ENCODE data around the gene CFAP299.
"Not testable (repeated sequence)": the region's sequence is repeated elsewhere in the genome, so short reads cannot be mapped to it uniquely, and the experiment has no call there.

The CFAP299 gene

GRCh38 chr4:80307183-80307735 is 28.3 kb upstream of the CFAP299 start:
- no peak for DNase-seq (ENCODE audit: insufficient read length, low spot score)
- FAIRE-seq, result no peak
- TF ChIP-seq POLR2A (IDR thresholded peaks at IDR 0.05; ENCODE audit: low read depth, low read length) (no peak), PAX5 (IDR thresholded peaks at IDR 0.05; ENCODE audit: insufficient read depth, low read length, severe bottlenecking) (no peak), POU2F2 (IDR thresholded peaks at IDR 0.05; ENCODE audit: low read depth, low read length) (no peak), SPI1 (IDR thresholded peaks at IDR 0.05; ENCODE audit: low read depth, low read length) (no peak), TAF1 (IDR thresholded peaks at IDR 0.05; ENCODE audit: low read depth, low read length) (no peak), POLR2AphosphoS5 (IDR thresholded peaks at IDR 0.05; ENCODE audit: low read depth, low read length) (no peak)

- TF ChIP-seq POLR2AphosphoS5 (IDR thresholded peaks at IDR 0.05; ENCODE audit: low read depth, low read length), result no peak
- no peak for TF ChIP-seq POU2F2 (IDR thresholded peaks at IDR 0.05; ENCODE audit: low read depth, low read length)
- TF ChIP-seq POLR2A (IDR thresholded peaks at IDR 0.05; ENCODE audit: low read depth, low read length), result no peak
- no peak for TF ChIP-seq PAX5 (IDR thresholded peaks at IDR 0.05; ENCODE audit: insufficient read depth, low read length, severe bottlenecking)
- no peak for TF ChIP-seq TAF1 (IDR thresholded peaks at IDR 0.05; ENCODE audit: low read depth, low read length)
- no peak for TF ChIP-seq SPI1 (IDR thresholded peaks at IDR 0.05; ENCODE audit: low read depth, low read length)
- no peak for DNase-seq (ENCODE audit: insufficient read length, low spot score)
- FAIRE-seq, result no peak
These were observed 27.6 kb upstream of the CFAP299 start for GRCh38 chr4:80307774-80308465.

GRCh38 chr4:80308466-80308822 is 27.1 kb upstream of the CFAP299 start:
- no peak for DNase-seq (ENCODE audit: insufficient read length, low spot score)
- FAIRE-seq, result no peak
- TF ChIP-seq PAX5 (IDR thresholded peaks at IDR 0.05; ENCODE audit: insufficient read depth, low read length, severe bottlenecking) (no peak), POU2F2 (IDR thresholded peaks at IDR 0.05; ENCODE audit: low read depth, low read length) (no peak), SPI1 (IDR thresholded peaks at IDR 0.05; ENCODE audit: low read depth, low read length) (no peak)

GRCh38 chr4:80309294-80310004 is 26.1 kb upstream of the CFAP299 start:
- DNase-seq (ENCODE audit: insufficient read length, low spot score), result no peak
- no peak for FAIRE-seq
- TF ChIP-seq POLR2AphosphoS5 (IDR thresholded peaks at IDR 0.05; ENCODE audit: low read depth, low read length), result no peak
- TF ChIP-seq SPI1 (IDR thresholded peaks at IDR 0.05; ENCODE audit: low read depth, low read length), result no peak
- no peak for TF ChIP-seq PAX5 (IDR thresholded peaks at IDR 0.05; ENCODE audit: insufficient read depth, low read length, severe bottlenecking)
- TF ChIP-seq POU2F2 (IDR thresholded peaks at IDR 0.05; ENCODE audit: low read depth, low read length), result no peak
- no peak for TF ChIP-seq TAF1 (IDR thresholded peaks at IDR 0.05; ENCODE audit: low read depth, low read length)
- TF ChIP-seq POLR2A (IDR thresholded peaks at IDR 0.05; ENCODE audit: low read depth, low read length), result no peak

- TF ChIP-seq SPI1 (IDR thresholded peaks at IDR 0.05; ENCODE audit: low read depth, low read length), result no peak
- TF ChIP-seq TAF1 (IDR thresholded peaks at IDR 0.05; ENCODE audit: low read depth, low read length), result no peak
- TF ChIP-seq PAX5 (IDR thresholded peaks at IDR 0.05; ENCODE audit: insufficient read depth, low read length, severe bottlenecking), result no peak
- no peak for TF ChIP-seq POLR2AphosphoS5 (IDR thresholded peaks at IDR 0.05; ENCODE audit: low read depth, low read length)
- TF ChIP-seq POLR2A (IDR thresholded peaks at IDR 0.05; ENCODE audit: low read depth, low read length), result no peak
- TF ChIP-seq POU2F2 (IDR thresholded peaks at IDR 0.05; ENCODE audit: low read depth, low read length), result no peak
- FAIRE-seq, result no peak
- DNase-seq (ENCODE audit: insufficient read length, low spot score), result no peak
These were observed 24.4 kb upstream of the CFAP299 start for GRCh38 chr4:80311130-80311529.

- FAIRE-seq (no peak), DNase-seq (ENCODE audit: insufficient read length, low spot score) (no peak)
- TF ChIP-seq POLR2A (IDR thresholded peaks at IDR 0.05; ENCODE audit: low read depth, low read length), result no peak
- TF ChIP-seq SPI1 (IDR thresholded peaks at IDR 0.05; ENCODE audit: low read depth, low read length), result no peak
- no peak for TF ChIP-seq POLR2AphosphoS5 (IDR thresholded peaks at IDR 0.05; ENCODE audit: low read depth, low read length)
- no peak for TF ChIP-seq TAF1 (IDR thresholded peaks at IDR 0.05; ENCODE audit: low read depth, low read length)
- no peak for TF ChIP-seq PAX5 (IDR thresholded peaks at IDR 0.05; ENCODE audit: insufficient read depth, low read length, severe bottlenecking)
- TF ChIP-seq POU2F2 (IDR thresholded peaks at IDR 0.05; ENCODE audit: low read depth, low read length), result no peak
These were observed 23.4 kb upstream of the CFAP299 start for GRCh38 chr4:80312124-80312523.

GRCh38 chr4:80313627-80314026 is 21.9 kb upstream of the CFAP299 start:
- FAIRE-seq, result no peak
- TF ChIP-seq POLR2AphosphoS5 (IDR thresholded peaks at IDR 0.05; ENCODE audit: low read depth, low read length) (no peak), TAF1 (IDR thresholded peaks at IDR 0.05; ENCODE audit: low read depth, low read length) (no peak), SPI1 (IDR thresholded peaks at IDR 0.05; ENCODE audit: low read depth, low read length) (no peak), PAX5 (IDR thresholded peaks at IDR 0.05; ENCODE audit: insufficient read depth, low read length, severe bottlenecking) (no peak), POLR2A (IDR thresholded peaks at IDR 0.05; ENCODE audit: low read depth, low read length) (no peak), POU2F2 (IDR thresholded peaks at IDR 0.05; ENCODE audit: low read depth, low read length) (no peak)
- no peak for DNase-seq (ENCODE audit: insufficient read length, low spot score)

- not testable (repeated sequence) for FAIRE-seq; DNase-seq (ENCODE audit: insufficient read length, low spot score)
These were observed 19.7 kb upstream of the CFAP299 start for GRCh38 chr4:80315848-80316247.

GRCh38 chr4:80321341-80321740 is 14.2 kb upstream of the CFAP299 start:
- TF ChIP-seq POLR2AphosphoS5 (IDR thresholded peaks at IDR 0.05; ENCODE audit: low read depth, low read length) (no peak), PAX5 (IDR thresholded peaks at IDR 0.05; ENCODE audit: insufficient read depth, low read length, severe bottlenecking) (no peak), POLR2A (IDR thresholded peaks at IDR 0.05; ENCODE audit: low read depth, low read length) (no peak), TAF1 (IDR thresholded peaks at IDR 0.05; ENCODE audit: low read depth, low read length) (no peak), POU2F2 (IDR thresholded peaks at IDR 0.05; ENCODE audit: low read depth, low read length) (no peak), SPI1 (IDR thresholded peaks at IDR 0.05; ENCODE audit: low read depth, low read length) (no peak)
- FAIRE-seq (no peak), DNase-seq (ENCODE audit: insufficient read length, low spot score) (no peak)

All from GM12891 (cell line).